G401 (cell line): ENCODE measurements around the gene CD7. TPM values are rescaled to one million over a fixed set of nuclear protein-coding genes. Genes with fewer than 3 reads are reported as not detected.

Experiments
- DNase-seq: peaks from one replicate; pipeline ENCODE4 v3.0.0-alpha.2; 2015; ENCODE audit warnings: low spot score
- in situ Hi-C: cut with HindIII; loops from 2 replicates; pipeline ENCODE4 v1.10.0; 2016; ENCODE audit warnings: low sequenced_read_pairs, mixed read lengths
- total RNA-seq: library from RNA; depleted of rRNA; stranded (reverse); fragments of >200 nt; shearing (Covaris generic); gene quantifications from 2 replicates; pipeline ENCODE4 v1.2.3, GENCODE V29; 2014

Gene CD7
- total RNA-seq, 1 experiment from 2014 or later: 26.3 TPM

DNA sequence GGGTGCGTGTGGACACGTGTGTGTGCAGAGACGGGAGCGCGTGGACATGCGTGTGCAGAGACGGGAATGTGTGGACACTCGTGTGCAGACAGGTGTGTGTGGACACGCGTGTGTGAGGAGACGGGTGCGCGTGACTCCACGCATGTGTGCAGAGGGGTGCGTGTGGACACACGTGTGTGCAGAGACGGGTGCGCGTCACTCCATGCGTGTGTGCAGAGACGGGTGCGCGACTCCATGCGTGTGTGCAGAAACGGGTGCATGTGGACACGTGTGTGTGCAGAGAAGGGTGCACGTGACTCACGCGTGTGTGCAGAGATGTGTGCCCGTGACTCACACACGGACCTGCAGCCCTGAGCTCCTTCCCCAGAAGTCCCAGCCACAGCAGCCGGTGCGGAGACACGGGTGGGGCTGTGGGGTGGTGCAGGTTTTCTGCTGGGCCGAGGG lies 2.2 kb upstream of the CD7 start:
- no peak for DNase-seq
- in situ Hi-C loops: no loop called here

DNA sequence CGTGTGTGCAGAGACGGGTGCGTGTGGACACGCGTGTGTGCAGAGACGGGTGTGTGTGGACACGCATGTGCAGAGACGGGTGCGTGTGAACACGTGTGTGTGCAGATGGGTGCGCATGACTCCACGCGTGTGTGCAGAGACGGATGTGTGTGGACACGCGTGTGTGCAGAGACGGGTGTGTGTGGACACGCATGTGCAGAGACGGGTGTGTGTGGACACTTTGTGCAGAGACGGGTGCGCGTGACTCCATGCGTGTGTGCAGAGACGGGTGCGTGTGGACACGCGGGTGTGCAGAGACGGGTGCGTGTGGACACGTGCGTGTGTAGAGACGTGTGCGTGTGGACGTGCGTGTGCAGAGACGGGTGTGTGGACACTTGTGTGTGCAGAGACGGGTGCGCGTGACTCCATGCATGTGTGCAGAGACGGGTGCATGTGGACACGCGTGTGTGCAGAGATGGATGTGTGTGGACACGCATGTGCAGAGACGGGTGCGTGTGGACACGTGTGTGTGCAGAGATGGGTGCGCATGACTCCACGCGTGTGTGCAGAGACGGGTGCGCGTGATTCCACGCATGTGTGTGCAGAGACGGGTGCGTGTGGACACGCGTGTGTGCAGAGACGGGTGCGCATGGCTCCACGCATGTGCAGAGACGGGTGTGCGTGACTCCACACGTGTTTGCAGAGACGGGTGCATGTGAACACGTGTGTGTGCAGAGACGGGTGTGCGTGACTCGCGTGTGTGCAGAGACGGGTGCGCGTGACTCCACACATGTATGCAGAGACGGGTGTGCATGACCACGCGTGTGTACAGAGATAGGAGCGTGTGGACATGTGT lies 1.6 kb upstream of the CD7 start:
- in situ Hi-C loops: no loop called here

DNA sequence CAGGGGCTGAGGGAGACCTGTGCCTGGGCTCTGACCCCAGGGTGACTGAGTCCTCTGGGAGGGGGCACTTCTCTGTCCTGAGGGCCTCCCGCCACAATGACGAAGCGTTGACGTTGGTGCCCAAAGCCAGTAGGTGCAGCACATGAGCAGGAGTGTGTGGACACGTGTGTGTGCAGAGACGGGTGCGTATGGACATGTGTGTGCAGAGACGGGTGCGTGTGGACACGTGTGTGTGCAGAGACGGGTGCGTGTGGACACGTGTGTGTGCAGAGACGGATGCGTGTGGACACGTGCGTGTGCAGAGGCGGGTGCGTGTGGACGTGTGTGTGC lies 726 bp upstream of the CD7 start:
- no peak for DNase-seq
- in situ Hi-C loops: no loop called here

More for the DNA sequence above, 1.6 kb upstream of the CD7 start:
- no peak for DNase-seq

DNA sequence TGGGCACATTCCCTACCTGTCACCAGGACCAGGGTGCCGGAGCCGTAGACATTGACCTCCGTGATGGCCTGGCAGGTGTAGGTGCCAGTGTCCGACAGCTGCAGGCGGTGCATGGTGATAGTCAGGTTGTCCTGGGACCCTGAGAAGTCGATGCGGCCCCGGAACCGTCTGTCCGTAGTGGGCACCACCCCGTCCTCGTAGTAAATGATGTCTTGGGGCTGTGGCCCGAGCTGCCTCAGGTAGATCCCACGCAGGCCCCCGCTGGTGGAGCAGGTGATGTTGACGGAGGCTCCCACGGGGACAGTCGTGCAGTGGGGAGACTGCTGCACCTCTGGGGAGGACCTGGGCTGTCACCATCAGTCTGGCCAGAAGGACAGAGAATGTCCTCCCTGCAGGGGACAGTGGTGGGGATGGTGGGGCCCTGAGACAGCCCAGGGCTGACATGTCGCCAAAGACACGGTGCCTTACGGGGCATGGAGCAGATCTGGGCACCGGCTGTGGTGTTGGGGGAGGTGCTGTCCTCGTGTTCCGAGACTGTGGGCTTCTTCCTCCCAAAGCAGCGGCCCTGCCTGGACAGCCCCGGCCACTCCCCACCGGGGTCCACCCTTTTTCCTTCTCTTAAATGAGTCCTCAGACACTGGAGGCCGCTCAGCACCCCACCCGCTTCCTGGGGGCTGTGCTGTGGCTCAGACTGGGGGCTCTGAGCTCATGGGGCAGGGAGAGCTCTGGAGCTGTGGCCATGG lies 586 bp downstream of the CD7 start:
- DNase-seq: no peak
- in situ Hi-C loops: no loop called here

DNA sequence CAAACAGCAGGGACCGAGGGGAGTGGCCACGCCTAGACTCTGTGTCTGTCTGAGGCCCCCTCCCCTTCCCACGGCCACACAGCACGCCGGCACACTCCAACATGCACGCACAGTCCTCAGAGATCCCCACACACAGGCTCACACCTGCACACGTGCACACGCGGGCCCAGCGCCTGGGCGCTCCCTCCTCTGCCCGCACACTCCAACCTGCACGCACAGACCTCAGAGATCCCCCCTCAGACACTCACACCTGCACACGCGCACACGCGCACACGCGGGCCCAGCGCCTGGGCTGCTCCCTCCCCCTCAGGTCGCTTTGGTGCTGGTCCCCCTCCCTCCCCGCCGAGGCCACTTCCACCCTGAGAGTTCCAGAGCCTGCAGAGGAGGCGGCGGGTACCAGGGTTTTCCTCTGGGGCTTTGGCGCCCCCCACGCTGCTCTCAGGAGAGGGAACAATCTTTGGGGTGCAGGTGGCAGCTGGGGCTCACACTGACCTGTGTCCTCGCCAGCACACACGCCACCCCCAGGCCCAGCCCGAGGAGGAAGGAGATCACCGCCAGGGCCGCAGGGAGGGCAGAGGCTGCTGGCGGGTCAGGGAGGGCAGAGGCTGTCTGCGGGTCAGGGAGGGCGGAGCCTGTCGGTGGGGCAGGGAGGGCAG lies 1.6 kb downstream of the CD7 start:
- in situ Hi-C loops: no loop called here
- DNase-seq: no peak

DNA sequence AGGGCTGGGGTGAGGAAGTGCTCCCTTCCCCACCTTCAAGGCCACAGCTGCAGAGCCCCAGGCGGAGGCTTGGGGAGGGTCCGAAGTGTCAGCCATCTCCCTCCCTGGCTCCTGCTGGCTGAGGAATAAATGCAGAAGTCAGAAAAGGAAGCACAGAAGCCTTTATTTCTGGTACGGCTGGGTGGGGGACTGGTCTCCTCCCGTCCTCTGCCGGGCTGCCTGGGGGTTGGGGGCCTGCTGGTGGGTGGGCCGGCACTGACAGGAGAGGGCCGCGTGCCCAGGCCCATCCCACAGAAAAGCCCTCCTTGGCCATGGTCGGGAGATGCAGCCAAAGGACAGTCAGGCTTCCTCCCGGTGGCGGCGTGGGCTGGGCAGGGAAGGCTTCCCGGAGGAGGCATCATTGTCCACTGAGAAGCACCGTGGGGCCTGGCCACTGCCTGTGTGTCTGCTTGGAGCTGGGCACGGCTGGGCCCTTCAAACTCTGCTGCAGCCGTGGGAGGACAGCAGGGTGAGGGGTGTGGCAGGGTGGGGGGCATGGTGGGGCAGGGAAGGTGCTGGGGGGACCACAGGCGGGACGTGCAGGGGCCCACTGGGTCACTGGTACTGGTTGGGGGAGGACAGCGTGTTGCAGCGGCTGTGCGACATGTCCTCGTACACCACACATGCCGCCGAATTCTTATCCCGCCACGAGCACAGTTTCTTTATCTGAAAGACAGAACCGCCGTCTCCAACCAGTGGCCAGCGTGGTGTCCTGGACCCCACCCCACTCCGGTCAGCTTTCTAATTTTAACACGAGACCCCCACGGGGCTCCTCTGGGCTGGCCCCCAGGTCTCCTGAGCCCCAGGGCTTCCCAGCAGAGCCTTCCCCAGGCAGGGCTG lies 2.4 kb downstream of the CD7 start:
- in situ Hi-C loops: no loop called here

DNA sequence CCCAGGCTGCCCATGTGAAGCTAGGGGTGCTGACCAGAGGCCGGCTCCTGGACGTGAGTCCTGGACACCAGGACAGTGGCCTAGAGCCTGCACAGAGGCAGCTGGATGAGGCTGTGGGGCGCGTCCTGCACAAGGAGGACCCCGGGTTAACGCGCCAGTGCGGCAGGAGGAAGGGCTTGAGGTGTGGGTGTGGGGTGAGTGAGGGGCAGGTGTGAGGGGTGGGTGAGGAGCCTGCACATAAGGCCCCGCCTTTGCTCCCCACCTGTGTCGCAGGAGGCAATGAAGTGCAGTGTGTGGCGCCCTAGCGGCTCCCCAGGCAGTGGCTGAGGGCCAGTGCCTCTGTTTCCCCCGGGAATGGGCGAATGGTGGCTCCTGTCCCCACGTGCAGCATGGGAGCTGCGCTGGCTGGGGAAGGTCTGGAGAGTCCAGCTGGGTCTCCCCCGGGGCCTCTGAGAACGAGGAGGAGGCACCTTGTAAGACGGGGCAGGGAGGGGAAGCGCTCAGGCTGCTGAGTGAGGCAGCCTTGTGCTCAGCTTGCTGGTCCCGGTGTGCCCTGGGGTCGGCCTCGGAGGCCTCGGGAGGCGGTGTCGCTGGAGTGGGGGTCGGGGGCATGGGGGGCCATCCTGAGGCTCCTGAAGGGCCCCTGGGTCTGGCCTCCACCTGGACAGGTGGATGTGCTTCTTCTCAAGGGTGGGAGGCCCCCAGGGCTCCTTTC lies 3.2 kb downstream of the CD7 start:
- in situ Hi-C loops: no loop called here
- no peak for DNase-seq

More for the DNA sequence above, 2.4 kb downstream of the CD7 start:
- DNase-seq: no peak

DNA sequence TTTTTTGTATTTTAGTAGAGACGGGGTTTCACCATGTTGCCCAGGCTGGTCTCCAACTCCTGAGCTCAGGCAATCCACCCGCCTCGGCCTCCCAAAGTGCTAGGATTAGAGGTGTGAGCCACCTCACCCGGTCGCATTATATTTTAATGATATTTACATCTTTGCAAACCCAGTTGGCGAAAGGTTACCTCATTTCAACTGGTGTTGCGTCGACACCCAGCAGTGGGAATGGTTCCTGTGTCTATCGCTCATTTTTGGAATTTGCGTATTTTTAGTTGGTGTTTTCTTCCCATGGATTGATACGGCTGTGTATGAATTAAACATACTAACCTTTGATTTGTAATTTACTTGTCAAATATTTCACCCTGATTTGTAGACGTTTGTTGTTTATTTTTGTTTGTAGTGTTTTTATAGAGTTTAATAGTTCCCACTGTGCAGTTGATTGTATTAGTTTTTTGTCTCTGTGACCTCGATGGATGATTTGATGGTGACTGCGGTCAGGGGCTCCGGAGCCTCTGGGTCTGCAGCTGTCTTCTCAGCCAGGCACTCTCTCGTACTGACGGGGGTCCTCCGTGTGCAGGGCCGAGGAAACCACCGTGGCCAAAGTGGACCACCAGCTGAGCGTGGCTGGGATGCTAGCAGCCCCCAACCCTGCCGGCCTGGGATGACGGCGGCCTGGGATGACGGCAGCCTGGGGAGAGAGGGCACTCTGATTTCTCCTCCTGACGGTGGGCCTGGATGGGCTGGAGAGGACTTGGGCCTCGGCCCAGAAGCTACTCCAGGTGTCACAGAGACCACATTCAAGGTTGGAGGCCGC lies 4.0 kb downstream of the CD7 start:
- in situ Hi-C loops: no loop called here
- no peak for DNase-seq

DNA sequence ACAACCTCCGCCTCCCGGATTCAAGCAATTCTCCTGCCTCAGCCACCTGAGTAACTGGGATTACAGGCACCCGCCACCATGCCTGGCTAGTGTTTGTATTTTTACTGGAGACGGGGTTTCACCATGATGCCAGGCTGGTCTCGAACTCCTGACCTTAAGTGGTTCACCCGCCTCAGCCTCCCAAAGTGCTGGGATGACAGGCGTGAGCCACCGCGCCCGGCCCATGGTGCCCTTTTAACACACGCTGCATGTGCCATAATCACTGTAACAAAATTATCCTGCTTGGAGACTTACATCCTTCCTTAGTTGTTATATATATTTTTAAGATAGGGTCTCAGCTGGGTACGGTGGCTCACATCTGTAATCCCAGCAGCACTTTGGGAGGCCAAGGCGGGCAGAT lies 5.4 kb downstream of the CD7 start:
- in situ Hi-C loops: no loop called here
- no peak for DNase-seq

DNA sequence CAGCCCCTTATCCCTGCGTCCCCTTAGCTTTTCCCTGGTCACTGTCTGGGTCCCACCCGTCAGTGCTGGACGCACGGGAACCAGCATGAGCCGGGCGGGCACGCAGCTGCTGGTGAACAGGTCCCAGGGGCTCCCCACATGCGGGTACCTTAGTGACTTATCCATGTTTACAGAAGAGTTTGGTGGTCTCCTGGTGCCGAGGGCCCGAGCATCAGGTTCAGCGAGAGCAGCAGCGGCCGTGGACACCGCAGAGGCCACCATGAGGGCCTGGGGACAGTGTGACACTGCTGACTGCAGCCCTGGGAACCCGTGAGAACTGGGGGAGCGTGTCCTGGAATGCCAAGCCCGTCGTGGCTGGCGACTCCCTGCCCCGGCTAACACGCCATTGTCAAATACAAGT lies 6.5 kb downstream of the CD7 start:
- in situ Hi-C loops: no loop called here

DNA sequence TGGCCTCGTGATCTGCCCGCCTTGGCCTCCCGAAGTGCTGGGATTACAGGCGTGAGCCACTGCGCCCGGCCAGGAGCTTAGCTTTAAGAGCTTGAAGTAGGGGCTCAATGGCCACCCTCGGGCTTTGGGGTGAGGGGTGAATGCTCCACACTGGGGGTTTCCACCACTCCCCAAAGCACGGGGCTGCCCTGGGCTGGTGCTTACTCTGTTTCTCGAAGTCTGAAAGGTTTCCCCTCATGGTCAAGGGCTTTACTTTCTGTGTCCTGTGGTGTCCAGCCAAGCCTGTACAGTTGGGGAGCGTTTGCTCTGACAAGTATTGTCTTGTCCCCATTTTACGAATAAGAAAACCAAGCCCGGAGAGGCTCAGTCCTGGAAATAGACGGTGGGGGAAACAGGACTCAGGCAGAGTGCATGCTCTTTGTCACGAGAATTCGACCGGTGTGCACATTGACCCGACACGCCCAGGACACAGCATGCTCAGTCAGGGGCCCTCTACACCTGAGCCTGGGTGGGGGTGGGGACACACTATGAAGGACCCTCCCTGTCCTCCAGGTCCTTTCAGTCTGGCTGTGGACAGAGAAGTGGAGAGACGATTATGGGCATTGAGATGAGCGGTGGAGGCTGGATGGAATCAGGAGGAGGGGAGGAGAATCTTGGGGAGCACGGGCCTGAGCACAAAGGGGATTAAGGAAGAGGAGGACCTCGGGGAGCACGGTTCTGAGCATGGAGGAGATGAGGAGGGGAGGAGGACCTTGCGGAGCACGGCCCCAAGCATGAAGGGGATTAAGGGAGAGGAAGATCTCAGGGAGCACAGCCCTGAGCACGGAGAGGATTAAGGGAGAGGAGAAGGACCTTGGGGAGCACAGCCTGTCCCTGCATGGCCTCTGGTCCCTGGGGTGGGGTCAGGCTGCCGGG lies 7.5 kb downstream of the CD7 start:
- in situ Hi-C loops: no loop called here

More for the DNA sequence above, 6.5 kb downstream of the CD7 start:
- no peak for DNase-seq

DNA sequence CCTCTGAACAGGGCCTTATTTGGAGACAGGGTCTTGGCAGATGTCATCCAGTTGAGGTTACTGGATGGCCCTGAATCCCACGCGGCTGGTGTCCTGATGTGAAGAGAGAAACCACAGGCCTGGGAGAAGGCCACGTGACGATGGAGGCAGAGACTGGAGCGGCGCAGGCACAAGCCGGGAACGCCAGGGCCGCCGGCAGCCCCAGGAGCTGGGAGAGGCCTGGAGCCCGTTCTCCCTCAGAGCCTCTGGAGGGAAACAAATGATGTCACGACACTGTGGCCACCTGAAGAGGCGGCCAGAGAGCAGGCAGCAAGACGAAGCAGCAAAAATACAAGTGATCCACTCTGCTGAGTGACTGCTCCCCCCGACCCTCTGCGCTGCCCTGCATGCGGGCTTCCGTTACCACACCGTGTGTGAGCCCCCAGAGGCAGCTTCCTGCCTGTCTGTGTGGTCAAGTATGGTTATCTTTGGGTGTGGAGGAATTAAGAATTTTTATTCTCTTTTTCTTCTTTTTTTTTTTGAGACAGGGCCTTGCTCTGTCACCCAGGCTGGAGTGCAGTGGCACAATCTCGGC lies 11.6 kb downstream of the CD7 start:
- in situ Hi-C loops: no loop called here
- no peak for DNase-seq

More for the DNA sequence above, 7.5 kb downstream of the CD7 start:
- no peak for DNase-seq

DNA sequence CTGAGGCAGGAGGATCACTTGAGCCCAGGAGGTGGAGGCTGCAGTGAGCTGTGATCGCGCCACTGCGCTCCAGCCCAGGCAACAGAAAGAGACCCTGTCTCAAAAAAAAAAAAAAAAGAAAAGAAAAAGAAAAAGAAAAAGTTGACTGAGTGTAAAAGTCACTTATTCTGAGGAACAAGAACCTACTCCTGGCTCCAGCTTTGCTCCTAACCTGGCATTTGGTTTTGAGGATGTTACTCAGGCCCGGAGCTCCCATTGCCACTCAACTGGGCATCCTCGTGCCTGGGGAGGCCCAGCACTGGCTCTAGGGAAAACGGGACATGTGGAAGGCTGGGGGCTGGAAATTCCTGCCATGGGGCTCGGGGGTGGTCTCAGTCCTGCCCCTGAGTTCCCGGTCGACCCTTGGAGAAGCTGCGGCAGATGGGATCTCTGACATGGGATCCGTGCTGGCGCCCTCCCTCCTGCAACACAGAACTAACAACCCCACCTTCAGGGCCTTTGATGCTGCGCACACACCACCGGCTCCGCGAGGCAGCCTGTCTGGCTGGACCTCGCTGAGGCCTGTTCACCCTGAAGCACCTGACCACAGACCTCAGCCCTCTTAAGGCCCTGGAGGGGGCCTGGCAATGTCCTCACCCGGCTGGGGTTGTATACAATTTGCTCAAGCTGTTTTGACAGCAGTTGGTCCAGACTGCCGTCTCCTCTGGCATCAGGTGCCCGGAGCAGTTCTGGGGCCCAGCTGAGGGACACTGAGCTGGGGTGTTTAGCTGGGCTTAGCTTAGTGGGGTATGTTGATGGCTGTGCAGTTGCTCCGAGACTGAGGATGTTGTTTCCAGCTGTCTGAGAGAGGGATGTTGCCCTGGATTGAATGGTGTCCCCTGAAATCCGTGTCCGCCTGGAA lies 12.3 kb downstream of the CD7 start:
- no peak for DNase-seq
- in situ Hi-C loops: no loop called here

DNA sequence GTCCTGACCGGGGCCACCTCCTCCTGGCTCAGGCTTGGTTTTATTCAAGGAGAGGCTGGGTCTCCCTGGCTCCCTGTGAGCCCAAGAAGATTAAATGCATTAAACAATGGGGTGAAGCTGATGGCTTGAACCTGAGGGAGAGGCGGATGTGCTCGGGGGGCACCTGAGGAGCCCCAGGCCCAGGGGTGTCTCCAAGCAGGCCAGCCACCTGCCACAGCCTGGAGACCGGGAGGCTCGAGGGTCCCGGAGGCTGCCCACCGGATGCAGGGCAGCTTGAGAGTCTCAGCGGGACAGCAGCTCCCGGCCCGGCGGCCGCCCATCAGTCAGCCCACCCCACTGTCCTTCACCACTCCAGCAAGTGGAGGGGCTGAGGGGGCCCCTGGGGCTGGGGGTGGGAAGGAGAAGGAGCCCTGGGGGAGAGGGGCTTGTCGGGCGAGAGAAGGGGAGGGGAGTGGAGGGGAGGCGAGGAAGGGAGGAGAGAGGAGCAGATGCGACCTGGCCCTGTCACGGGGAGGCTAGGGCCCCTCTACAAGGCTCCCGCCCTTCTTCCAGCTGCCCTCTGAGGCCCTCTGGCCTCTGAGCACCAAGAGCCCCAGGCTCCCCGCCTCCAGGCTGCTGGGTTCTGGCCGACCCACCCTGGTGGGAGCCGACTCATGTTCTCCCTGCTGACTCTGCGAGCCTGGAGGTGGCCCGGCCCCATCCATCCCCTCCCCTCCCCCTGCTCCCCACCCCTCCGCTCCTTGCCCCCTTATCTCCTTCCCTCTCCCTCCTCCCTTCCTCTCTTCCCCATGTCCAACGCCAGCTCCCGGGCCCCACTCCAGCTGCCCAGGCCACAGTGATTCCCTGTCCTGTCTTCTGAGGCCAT lies 13.2 kb downstream of the CD7 start:
- in situ Hi-C loops: no loop called here
- no peak for DNase-seq
